HepG2 (cell line): ENCODE data around the gene PPP1R18. TPM values are rescaled to one million over a fixed set of nuclear protein-coding genes. Genes with fewer than 3 reads are reported as not detected.
A peak's percentile ranks its signal among the peaks of the same experiment; 100 is the strongest.

Experiments used
- FOSL1 ChIP-seq: sonication (generic); formaldehyde crosslinking; IDR thresholded peaks from 2 replicates; pipeline ENCODE4 v1.9.0; 2021; ENCODE audit warnings: missing genetic modification reagents, borderline replicate concordance
- GLI4 ChIP-seq: sonication (generic); formaldehyde crosslinking; IDR thresholded peaks from 2 replicates; pipeline ENCODE4 v1.5.1; 2020; ENCODE audit warnings: missing genetic modification reagents, mild to moderate bottlenecking, moderate library complexity, borderline replicate concordance
- HNRNPLL ChIP-seq: fragments of 200-400 bp; formaldehyde crosslinking; IDR thresholded peaks from 2 replicates; pipeline ENCODE4 v1.6.1; 2017; ENCODE audit warnings: mild to moderate bottlenecking, low read depth, low read length; ENCODE audit not compliant: poor library complexity, severe bottlenecking
- KDM6A ChIP-seq: IDR thresholded peaks from 2 replicates; pipeline ENCODE4 v1.6.1; 2016; ENCODE audit warnings: low read depth
- KLF13 ChIP-seq: sonication (generic); formaldehyde crosslinking; IDR thresholded peaks from 2 replicates; pipeline ENCODE4 v1.4.0; 2020; ENCODE audit warnings: mild to moderate bottlenecking, missing genetic modification reagents
- KMT2B ChIP-seq: IDR thresholded peaks from 2 replicates; pipeline ENCODE4 v1.6.1; 2016; ENCODE audit warnings: missing genetic modification reagents, missing compliant biosample characterization
- MAZ ChIP-seq, 2 experiments: sonication (generic) in 1 of 2; formaldehyde crosslinking in 1 of 2; IDR thresholded peaks; 2 replicates each; pipeline versions ENCODE4 v1.5.0 to v1.6.1; 2012 to 2020; ENCODE audit warnings: low read depth in 2 of 2, mild to moderate bottlenecking in 2 of 2, borderline replicate concordance in 1 of 2, improper control_type of control experiment in 1 of 2, low read length in 1 of 2, missing genetic modification reagents in 1 of 2, moderate library complexity in 1 of 2
- RFXAP ChIP-seq: sonication (generic); formaldehyde crosslinking; IDR thresholded peaks from 2 replicates; pipeline ENCODE4 v1.4.0; 2020; ENCODE audit warnings: missing genetic modification reagents, borderline replicate concordance
- SNAI1 ChIP-seq: sonication (generic); formaldehyde crosslinking; IDR thresholded peaks from 2 replicates; pipeline ENCODE4 v1.5.0; 2020; ENCODE audit warnings: mild to moderate bottlenecking, missing genetic modification reagents, borderline replicate concordance
- SNAPC5 ChIP-seq: sonication (generic); formaldehyde crosslinking; IDR thresholded peaks from 2 replicates; pipeline ENCODE4 v1.8.1; 2023; ENCODE audit warnings: mild to moderate bottlenecking, missing genetic modification reagents, borderline replicate concordance
- TCF7L2 ChIP-seq: IDR thresholded peaks from 2 replicates; pipeline ENCODE4 v1.6.1; 2011; ENCODE audit warnings: mild to moderate bottlenecking, low read depth, low read length, moderate library complexity
- ZBTB25 ChIP-seq: IDR thresholded peaks from 2 replicates; pipeline ENCODE4 v1.6.1; 2018; ENCODE audit warnings: missing genetic modification reagents
- ZFAT ChIP-seq: sonication (generic); formaldehyde crosslinking; conservative IDR thresholded peaks from 2 replicates; pipeline ENCODE4 v1.8.1; 2023; ENCODE audit warnings: missing genetic modification reagents, inconsistent platforms
- ZFP90 ChIP-seq: sonication (generic); formaldehyde crosslinking; IDR thresholded peaks from 2 replicates; pipeline ENCODE4 v1.8.0; 2022; ENCODE audit warnings: missing genetic modification reagents, mild to moderate bottlenecking, inconsistent platforms, borderline replicate concordance
- ZIK1 ChIP-seq: sonication (generic); formaldehyde crosslinking; IDR thresholded peaks from 2 replicates; pipeline ENCODE4 v1.5.0; 2020; ENCODE audit warnings: mild to moderate bottlenecking, low read depth, missing genetic modification reagents, borderline replicate concordance
- ZNF17 ChIP-seq: sonication (generic); formaldehyde crosslinking; IDR thresholded peaks from 2 replicates; pipeline ENCODE4 v1.5.0; 2020; ENCODE audit warnings: mild to moderate bottlenecking, missing genetic modification reagents
- ZNF34 ChIP-seq: sonication (generic); formaldehyde crosslinking; IDR thresholded peaks from 2 replicates; pipeline ENCODE4 v1.4.0; 2020; ENCODE audit warnings: mild to moderate bottlenecking, missing genetic modification reagents, borderline replicate concordance
- ZNF784 ChIP-seq: sonication (generic); formaldehyde crosslinking; IDR thresholded peaks from 2 replicates; pipeline ENCODE4 v1.5.1; 2020; ENCODE audit warnings: missing genetic modification reagents, mild to moderate bottlenecking, borderline replicate concordance
- polyA plus RNA-seq, 8 experiments: library from polyadenylated mRNA; depleted of rRNA in 3 of 8; stranded (reverse) in 7 of 8; unstranded in 1 of 8; fragments of >200 nt; fragmentation: Illumina TruSeq in 4 of 8; extraction: Trizol in 4 of 8; gene quantifications; 2 replicates each; pipeline versions ENCODE4 v1.2.1 to v1.2.3, GENCODE V29; 2011 to 2016; ENCODE audit warnings: low read depth in 4 of 8, missing spikeins in 1 of 8, mixed read lengths in 1 of 8; ENCODE audit not compliant: insufficient read depth in 1 of 8
- total RNA-seq, 5 experiments: library from RNA; depleted of rRNA; stranded (reverse); fragments of >200 nt; fragmentation: Illumina TruSeq; extraction: Trizol; gene quantifications; 2 replicates each; pipeline ENCODE4 v1.2.3, GENCODE V29; 2016; ENCODE audit warnings: low read depth in 1 of 5
- TF ChIP-seq, protein P1 (sequence below): sonication (generic); formaldehyde crosslinking; IDR thresholded peaks from 2 replicates; pipeline ENCODE4 v1.5.1; 2020; ENCODE audit warnings: missing genetic modification reagents, mild to moderate bottlenecking, borderline replicate concordance
- TF ChIP-seq, protein P2 (sequence below): IDR thresholded peaks from 2 replicates; pipeline ENCODE4 v1.6.1; 2016
- TF ChIP-seq, protein P3 (sequence below): sonication (generic); formaldehyde crosslinking; IDR thresholded peaks from 2 replicates; pipeline ENCODE4 v1.5.0; 2020; ENCODE audit warnings: mild to moderate bottlenecking, low read depth, missing genetic modification reagents, borderline replicate concordance

PPP1R18 gene
- total and polyA plus RNA-seq, 2 of the 13 experiments (the other 11 are each of a cell fraction or from before 2014, with no cell fraction given): 4.9 to 9.2 TPM

DNA sequence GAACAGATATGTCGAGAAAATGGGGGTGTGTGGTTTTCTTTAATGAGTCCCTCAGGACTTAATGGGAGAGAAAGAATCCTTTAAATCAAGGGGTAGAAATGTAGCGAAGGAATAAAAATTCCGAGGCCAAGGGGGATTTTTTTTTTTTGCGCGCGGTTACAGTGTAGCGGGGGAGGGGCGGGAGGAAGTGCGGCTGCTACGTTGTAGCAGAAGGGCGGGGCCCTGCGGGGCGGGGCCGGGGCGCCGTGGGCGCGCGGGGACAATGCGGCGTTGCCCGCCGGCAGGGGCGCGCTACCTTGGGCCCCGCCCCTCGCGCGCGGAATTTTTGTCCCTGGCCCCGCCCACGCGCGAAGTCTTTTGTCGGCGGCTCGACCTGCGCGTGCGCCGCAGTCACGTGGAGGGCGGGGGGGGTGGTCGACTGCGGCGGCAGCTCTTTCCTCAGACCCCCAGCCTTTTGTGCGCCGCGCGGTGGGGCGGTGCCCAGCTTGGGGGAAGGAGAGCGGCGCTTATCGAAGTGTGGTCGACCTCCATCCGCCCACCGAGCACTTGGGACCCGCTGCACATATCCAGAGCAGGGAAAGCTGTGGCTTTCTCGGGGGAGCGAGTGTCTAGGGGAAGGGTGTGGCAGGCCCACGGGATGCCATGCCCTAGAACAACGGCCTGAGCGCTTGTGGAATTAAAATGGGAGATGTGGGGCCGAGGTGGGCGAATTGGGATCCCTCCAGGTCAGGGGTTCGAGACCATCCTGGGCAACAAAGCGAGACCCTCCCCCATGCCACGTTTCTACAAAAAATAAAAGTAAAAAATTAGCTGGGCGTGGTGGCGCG lies 35.0 kb upstream of the PPP1R18 start (continued):
- TF ChIP-seq, protein P1, sequence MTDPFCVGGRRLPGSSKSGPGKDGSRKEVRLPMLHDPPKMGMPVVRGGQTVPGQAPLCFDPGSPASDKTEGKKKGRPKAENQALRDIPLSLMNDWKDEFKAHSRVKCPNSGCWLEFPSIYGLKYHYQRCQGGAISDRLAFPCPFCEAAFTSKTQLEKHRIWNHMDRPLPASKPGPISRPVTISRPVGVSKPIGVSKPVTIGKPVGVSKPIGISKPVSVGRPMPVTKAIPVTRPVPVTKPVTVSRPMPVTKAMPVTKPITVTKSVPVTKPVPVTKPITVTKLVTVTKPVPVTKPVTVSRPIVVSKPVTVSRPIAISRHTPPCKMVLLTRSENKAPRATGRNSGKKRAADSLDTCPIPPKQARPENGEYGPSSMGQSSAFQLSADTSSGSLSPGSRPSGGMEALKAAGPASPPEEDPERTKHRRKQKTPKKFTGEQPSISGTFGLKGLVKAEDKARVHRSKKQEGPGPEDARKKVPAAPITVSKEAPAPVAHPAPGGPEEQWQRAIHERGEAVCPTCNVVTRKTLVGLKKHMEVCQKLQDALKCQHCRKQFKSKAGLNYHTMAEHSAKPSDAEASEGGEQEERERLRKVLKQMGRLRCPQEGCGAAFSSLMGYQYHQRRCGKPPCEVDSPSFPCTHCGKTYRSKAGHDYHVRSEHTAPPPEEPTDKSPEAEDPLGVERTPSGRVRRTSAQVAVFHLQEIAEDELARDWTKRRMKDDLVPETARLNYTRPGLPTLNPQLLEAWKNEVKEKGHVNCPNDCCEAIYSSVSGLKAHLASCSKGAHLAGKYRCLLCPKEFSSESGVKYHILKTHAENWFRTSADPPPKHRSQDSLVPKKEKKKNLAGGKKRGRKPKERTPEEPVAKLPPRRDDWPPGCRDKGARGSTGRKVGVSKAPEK (CRISPR knock-in tag): no peak
- TF ChIP-seq SNAI1 (CRISPR knock-in tag): 0 out of 2 replicates have a peak, but pooled peaks have one; percentile 48
- 0 out of 2 replicates have a peak, but pooled peaks have one; percentile 12 for TF ChIP-seq ZNF784 (CRISPR knock-in tag)
- peak; percentile 95 for TF ChIP-seq MAZ (IDR thresholded peaks at IDR 0.05; ENCODE audit: borderline replicate concordance, low read depth, low read length)
- TF ChIP-seq MAZ (CRISPR knock-in tag; IDR thresholded peaks at IDR 0.05; ENCODE audit: low read depth): peak; percentile 96
- no peak for TF ChIP-seq ZFAT
- TF ChIP-seq ZNF17 (CRISPR knock-in tag): no peak
- peak; percentile 45 for TF ChIP-seq HNRNPLL
- no peak for TF ChIP-seq KMT2B (CRISPR knock-in tag)
- TF ChIP-seq ZBTB25: no peak
- TF ChIP-seq TCF7L2: no peak
- TF ChIP-seq, protein P2, sequence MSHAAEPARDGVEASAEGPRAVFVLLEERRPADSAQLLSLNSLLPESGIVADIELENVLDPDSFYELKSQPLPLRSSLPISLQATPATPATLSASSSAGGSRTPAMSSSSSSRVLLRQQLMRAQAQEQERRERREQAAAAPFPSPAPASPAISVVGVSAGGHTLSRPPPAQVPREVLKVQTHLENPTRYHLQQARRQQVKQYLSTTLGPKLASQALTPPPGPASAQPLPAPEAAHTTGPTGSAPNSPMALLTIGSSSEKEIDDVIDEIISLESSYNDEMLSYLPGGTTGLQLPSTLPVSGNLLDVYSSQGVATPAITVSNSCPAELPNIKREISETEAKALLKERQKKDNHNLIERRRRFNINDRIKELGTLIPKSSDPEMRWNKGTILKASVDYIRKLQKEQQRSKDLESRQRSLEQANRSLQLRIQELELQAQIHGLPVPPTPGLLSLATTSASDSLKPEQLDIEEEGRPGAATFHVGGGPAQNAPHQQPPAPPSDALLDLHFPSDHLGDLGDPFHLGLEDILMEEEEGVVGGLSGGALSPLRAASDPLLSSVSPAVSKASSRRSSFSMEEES: peak; percentile 90
- no peak; the same call in 1 of the 2 replicates for TF ChIP-seq RFXAP
- TF ChIP-seq FOSL1: no peak; the same call in 1 of the 2 replicates
- no peak for TF ChIP-seq ZNF34 (CRISPR knock-in tag)
- TF ChIP-seq KDM6A: 0 out of 2 replicates have a peak, but pooled peaks have one; percentile 28
- TF ChIP-seq GLI4: no peak; the same call in 1 of the 2 replicates
- no peak for TF ChIP-seq KLF13 (CRISPR knock-in tag)
- peak; percentile 77; the same call in 1 of the 2 replicates for TF ChIP-seq ZIK1 (CRISPR knock-in tag)
- no peak for TF ChIP-seq SNAPC5
- peak; percentile 9 for TF ChIP-seq ZFP90 (CRISPR knock-in tag)
- TF ChIP-seq, protein P3, sequence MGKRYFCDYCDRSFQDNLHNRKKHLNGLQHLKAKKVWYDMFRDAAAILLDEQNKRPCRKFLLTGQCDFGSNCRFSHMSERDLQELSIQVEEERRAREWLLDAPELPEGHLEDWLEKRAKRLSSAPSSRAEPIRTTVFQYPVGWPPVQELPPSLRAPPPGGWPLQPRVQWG (CRISPR knock-in tag): no peak
